Measurements from ENCODE around the gene TAF6. TPM values are rescaled to one million over a fixed set of nuclear protein-coding genes. Genes with fewer than 3 reads are reported as not detected.

Gene TAF6
- total and polyA plus RNA-seq, 2 of the 4 experiments (the other 2 are of a cell fraction) = 11.3 to 55.3 TPM

DNA sequence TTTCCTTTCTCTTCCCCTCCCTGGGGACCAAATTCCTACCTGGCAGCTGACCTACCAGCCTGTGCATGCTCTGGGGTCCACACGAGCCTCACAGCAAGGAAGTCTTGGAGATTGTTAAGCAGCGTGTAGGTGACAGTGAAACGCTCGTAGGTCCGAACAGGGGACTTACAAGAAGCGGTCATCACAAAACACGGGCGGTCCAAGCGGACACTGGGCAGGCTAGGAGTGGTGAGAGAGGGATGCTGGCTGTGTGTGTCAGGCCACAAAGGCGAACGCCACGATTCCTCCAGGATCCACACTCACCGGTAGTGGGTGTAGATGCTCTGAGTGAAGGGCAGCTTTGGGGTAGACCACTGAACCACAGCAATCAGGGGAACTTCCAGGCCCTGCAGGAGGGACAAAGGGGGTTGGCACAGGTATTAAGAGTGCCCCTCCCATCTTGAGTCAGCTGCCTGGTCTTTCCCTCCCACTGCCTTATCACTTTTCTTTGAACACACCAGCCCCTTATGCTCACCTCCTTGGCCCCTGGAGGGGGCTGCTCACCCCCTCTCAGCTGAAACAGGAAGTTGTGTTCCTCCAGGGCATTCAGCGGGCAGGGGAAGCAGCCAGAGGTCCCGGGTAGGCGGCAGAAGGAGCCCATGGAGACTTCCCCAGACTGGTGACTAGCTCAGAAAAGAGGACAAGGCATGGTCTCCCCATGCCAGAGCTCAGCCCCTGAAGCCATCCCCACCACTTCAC, 37.3 kb upstream of the TAF6 start:
- ATAC-seq (ENCODE audit: low read depth) (no peak), DNase-seq (no peak)
- 97% methylated on average over 12 of the region's 16 CpGs; no CpG with 5 or more reads in 1 of the 2 experiments for WGBS, 2 experiments (ENCODE audit: extremely low coverage in 2 of 2, insufficient read length in 1 of 2)
- H3K9me3 ChIP-seq (ENCODE audit: control insufficient read depth, insufficient read depth, low read length) = no peaks in the 10 kb centered on the region
- H4K20me1 ChIP-seq (ENCODE audit: insufficient read depth, low read length) = peaks cover 23% of the 10 kb centered on the region
- H3K4ac ChIP-seq (ENCODE audit: low read depth, low read length) = no peak overlapping the region
- peaks cover 2% of the 10 kb centered on the region; the same call in 1 of the 2 replicates for H3K9me1 ChIP-seq (ENCODE audit: insufficient read depth, low read length)
- BruUV-seq (replicated peaks) = no TSS peak
- no peak overlapping the region for H2BK120ac ChIP-seq (ENCODE audit: low read depth, low read length)
- TF ChIP-seq, protein P1, sequence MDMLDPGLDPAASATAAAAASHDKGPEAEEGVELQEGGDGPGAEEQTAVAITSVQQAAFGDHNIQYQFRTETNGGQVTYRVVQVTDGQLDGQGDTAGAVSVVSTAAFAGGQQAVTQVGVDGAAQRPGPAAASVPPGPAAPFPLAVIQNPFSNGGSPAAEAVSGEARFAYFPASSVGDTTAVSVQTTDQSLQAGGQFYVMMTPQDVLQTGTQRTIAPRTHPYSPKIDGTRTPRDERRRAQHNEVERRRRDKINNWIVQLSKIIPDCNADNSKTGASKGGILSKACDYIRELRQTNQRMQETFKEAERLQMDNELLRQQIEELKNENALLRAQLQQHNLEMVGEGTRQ (IDR thresholded peaks at IDR 0.05; ENCODE audit: low read depth, low read length) = no peak
- no peak for TF ChIP-seq POLR2A (IDR thresholded peaks at IDR 0.05; ENCODE audit: low read depth, low read length)
- no peak overlapping the region for H3K4me3 ChIP-seq (ENCODE audit: insufficient read depth, low read depth, low read length)
- no peak overlapping the region for H3K9ac ChIP-seq (ENCODE audit: low read depth, low read length)
- H3K56ac ChIP-seq (ENCODE audit: extremely low read depth, insufficient read depth, low read length) = no peak overlapping the region
- H3K4me1 ChIP-seq (ENCODE audit: control insufficient read depth, insufficient read depth, low read length) = peaks cover 6% of the 10 kb centered on the region
- H3K18ac ChIP-seq (ENCODE audit: low read depth, low read length) = no peak overlapping the region
- no peak overlapping the region for H4K91ac ChIP-seq (ENCODE audit: insufficient read depth, low read depth, low read length)
- no peak overlapping the region for H2AK5ac ChIP-seq (ENCODE audit: low read depth, low read length)
- H2AK9ac ChIP-seq (replicated peaks; ENCODE audit: low read depth, low read length, poor library complexity) = no peak overlapping the region
- peaks cover 42% of the 10 kb centered on the region for H3K36me3 ChIP-seq (ENCODE audit: control insufficient read depth, insufficient read depth, low read length)
- no peak overlapping the region for H2BK5ac ChIP-seq (ENCODE audit: low read depth, low read length, poor library complexity, severe bottlenecking)
- H3K27me3 ChIP-seq (ENCODE audit: control insufficient read depth, insufficient read depth, low read length) = no peaks in the 10 kb centered on the region
- dilution Hi-C loops (cut with HindIII; ENCODE audit: low sequenced_read_pairs, unreplicated experiment) (no loop called here), in situ Hi-C loops (cut with MboI; ENCODE audit: low sequenced_read_pairs) (no loop called here), intact Hi-C loops (cut with micrococcal nuclease) (no loop called here)
- H4K8ac ChIP-seq (ENCODE audit: low read depth in 2 of 2, low read length in 2 of 2) = no peak overlapping the region
- ChIA-PET CTCF (interaction anchor here (1.0 kb wide), 1 partner anchor 8 kb away, joined by 3 read pairs; the partner anchor contains the start of gene LAMTOR4), POLR2A (ENCODE audit: unreplicated experiment) (interaction anchor here (0.6 to 1.2 kb wide), 2 partner anchors 8 to 175 kb away, joined by 3 read pairs; partner anchors contain the start of gene LAMTOR4)
- H3K14ac ChIP-seq (replicated peaks; ENCODE audit: low read depth, low read length) = no peak overlapping the region
- H3K79me1 ChIP-seq (ENCODE audit: low read depth in 1 of 2, low read length in 2 of 2) = peaks cover 19 to 65% of the 10 kb centered on the region in 2 experiments
- H2BK15ac ChIP-seq (ENCODE audit: low read depth, low read length) = no peak overlapping the region
- no peak overlapping the region for H2BK20ac ChIP-seq (ENCODE audit: low read depth, low read length)
- no peak overlapping the region for H3K27ac ChIP-seq (ENCODE audit: insufficient read depth, low read length)
- H3K4me2 ChIP-seq (ENCODE audit: low read depth, low read length) = no peak overlapping the region
- H2AFZ ChIP-seq (replicated peaks; ENCODE audit: low read length, poor library complexity) = no peak overlapping the region
- H3K23ac ChIP-seq (ENCODE audit: low read depth, low read length) = peak overlapping the region; percentile 70; the same call in 1 of the 2 replicates
- no peak overlapping the region for H4K5ac ChIP-seq (ENCODE audit: low read depth, low read length)
